Measurements from ENCODE around the gene TENT4A.

- no peak for TF ChIP-seq USF2 (IDR thresholded peaks at IDR 0.05; ENCODE audit: low read depth, low read length)
- no peak for TF ChIP-seq CTCF (conservative IDR thresholded peaks at IDR 0.05; ENCODE audit: low read depth, low read length)
- no peak for TF ChIP-seq RAD21 (IDR thresholded peaks at IDR 0.05; ENCODE audit: low read length)
- no peak for TF ChIP-seq CHD1 (IDR thresholded peaks at IDR 0.05; ENCODE audit: low read depth, low read length)
- TF ChIP-seq POLR2A (IDR thresholded peaks at IDR 0.05; ENCODE audit: low read depth, low read length): no peak
- no peak for TF ChIP-seq CEBPB (IDR thresholded peaks at IDR 0.05; ENCODE audit: low read depth, low read length)
- TF ChIP-seq RCOR1 (IDR thresholded peaks at IDR 0.05; ENCODE audit: insufficient replicate concordance, low read length): no peak
- no peak for TF ChIP-seq SMC3 (IDR thresholded peaks at IDR 0.05; ENCODE audit: low read depth, low read length)
- TF ChIP-seq BHLHE40 (IDR thresholded peaks at IDR 0.05; ENCODE audit: low read depth, low read length): no peak
- no peak for TF ChIP-seq RFX5 (IDR thresholded peaks at IDR 0.05; ENCODE audit: low read depth, low read length)
- no peak for TF ChIP-seq MAZ (IDR thresholded peaks at IDR 0.05; ENCODE audit: borderline replicate concordance, low read depth, low read length)
Measured at GRCh38 chr5:6762697-6763096, 49.5 kb downstream of the TENT4A start.
